HG03095 (cell line): ENCODE measurements around the gene RAB43.

Experiments used
- ATAC-seq: cut with Tn5 transposase; IDR thresholded peaks from one replicate; pipeline ENCODE4 v1.9.1; 2021; ENCODE audit warnings: moderate library complexity; ENCODE audit not compliant: unreplicated experiment

RAB43 gene

GRCh38 chr3:129061888-129062834 is 59.4 kb downstream of the RAB43 start:
- ATAC-seq = no peak

GRCh38 chr3:129061023-129061887 is 60.3 kb downstream of the RAB43 start:
- ATAC-seq = no peak

GRCh38 chr3:129060276-129061022 is 61.2 kb downstream of the RAB43 start, which contains the start of gene GP9:
Gene GP9 (plus strand): TSS chr3:129060779. CDS start chr3:129061740, 961 bp downstream.
- ATAC-seq = no peak

GRCh38 chr3:129059311-129059958 is 62.2 kb downstream of the RAB43 start:
- ATAC-seq = no peak

- no peak for ATAC-seq
These were observed 63.0 kb downstream of the RAB43 start for GRCh38 chr3:129058441-129059200.

GRCh38 chr3:129057249-129057648 is 64.4 kb downstream of the RAB43 start:
- no peak for ATAC-seq

GRCh38 chr3:129056451-129057173 is 65.0 kb downstream of the RAB43 start:
- ATAC-seq = no peak

- ATAC-seq = no peak
These were observed 66.9 kb downstream of the RAB43 start for GRCh38 chr3:129054605-129055104.

- ATAC-seq = no peak
These were observed 68.9 kb downstream of the RAB43 start for GRCh38 chr3:129052675-129053074.

GRCh38 chr3:129051871-129052340 is 69.7 kb downstream of the RAB43 start:
- ATAC-seq = no peak

- ATAC-seq = no peak
These were observed 70.9 kb downstream of the RAB43 start for GRCh38 chr3:129050556-129051295.

- ATAC-seq = no peak
These were observed 74.1 kb downstream of the RAB43 start for GRCh38 chr3:129047553-129047839.

- no peak for ATAC-seq
These were observed 74.7 kb downstream of the RAB43 start for GRCh38 chr3:129046732-129047552.

GRCh38 chr3:129046037-129046731 is 75.4 kb downstream of the RAB43 start:
- ATAC-seq = no peak

- no peak for ATAC-seq
These were observed 75.9 kb downstream of the RAB43 start for GRCh38 chr3:129045675-129046036.

GRCh38 chr3:129040579-129041300 is 80.9 kb downstream of the RAB43 start:
- no peak for ATAC-seq
